ENCODE data around the gene NELFCD. TPM values are rescaled to one million over a fixed set of nuclear protein-coding genes. Genes with fewer than 3 reads are reported as not detected.

The NELFCD gene
- total RNA-seq (2022; extraction: Qiagen RNA extraction; ENCODE audit: low read depth), result 41.8 to 48.9 TPM (median 45.3 TPM) in 5 replicates

GRCh38 chr20:58980711-58981627, at the start of gene NELFCD:
TSS of gene NELFCD (plus strand) at chr20:58981256. CDS start at chr20:58981310, 54 bp downstream.

GRCh38 chr20:59006864-59007664, 26.0 kb downstream of the NELFCD start, which contains the start of gene CTSZ:
TSS of gene CTSZ (minus strand) at chr20:59007254. CDS start at chr20:59007128, 126 bp downstream.

GRCh38 chr20:59019217-59019616, 38.2 kb downstream of the NELFCD start, which contains the start of gene TUBB1:
TSS of gene TUBB1 (plus strand) at chr20:59019429. CDS start at chr20:59019523, 94 bp downstream.

GRCh38 chr20:59032023-59032712, 51.1 kb downstream of the NELFCD start, which contains the start of gene ATP5F1E:
TSS of gene ATP5F1E (minus strand) at chr20:59032335. CDS start at chr20:59032251, 84 bp downstream.

GRCh38 chr20:59042151-59042795, 61.2 kb downstream of the NELFCD start, which contains the start of gene PRELID3B:
TSS of gene PRELID3B (minus strand) at chr20:59042786. CDS start at chr20:59042730, 56 bp downstream.

Other genes starting within 250 kb of the NELFCD start
- gene GNAS-AS1, start 130.4 kb upstream of the NELFCD start, total RNA-seq (2022; extraction: Qiagen RNA extraction; ENCODE audit: low read depth), result not detected in 5 replicates
- 684 to 769 TPM (median 714 TPM) in 5 replicates for gene GNAS, start 128.5 kb upstream of the NELFCD start, total RNA-seq (2022; extraction: Qiagen RNA extraction; ENCODE audit: low read depth)
- 139 to 187 TPM (median 184 TPM) in 5 replicates for gene CTSZ, start 26.0 kb downstream of the NELFCD start, total RNA-seq (2022; extraction: Qiagen RNA extraction; ENCODE audit: low read depth)
- 0.06 TPM in 1 of 5 replicates, not detected in the others for gene TUBB1, start 38.2 kb downstream of the NELFCD start, total RNA-seq (2022; extraction: Qiagen RNA extraction; ENCODE audit: low read depth)
- gene ATP5F1E, start 51.1 kb downstream of the NELFCD start, total RNA-seq (2022; extraction: Qiagen RNA extraction; ENCODE audit: low read depth), result 85.5 to 130 TPM (median 101 TPM) in 5 replicates
- 54.9 to 71.1 TPM (median 57.3 TPM) in 5 replicates for gene PRELID3B, start 61.5 kb downstream of the NELFCD start, total RNA-seq (2022; extraction: Qiagen RNA extraction; ENCODE audit: low read depth)
- gene ZNF831, start 182.6 kb downstream of the NELFCD start, total RNA-seq (2022; extraction: Qiagen RNA extraction; ENCODE audit: low read depth), result not detected in 5 replicates